CD4-positive, alpha-beta T cell (primary cell): ENCODE data around the gene ZBTB7C. TPM values are rescaled to one million over a fixed set of nuclear protein-coding genes. Genes with fewer than 3 reads are reported as not detected.

Experiments used
- ATAC-seq: fragments of 200-7000 bp; cut with Tn5 transposase; one replicate; pipeline ENCODE4 v1.10.0; 2022; ENCODE audit warnings: mild to moderate bottlenecking; ENCODE audit not compliant: poor library complexity
- CTCF ChIA-PET: fragments of 350-600 bp; sonication (Branson Sonifier 250); formaldehyde crosslinking; loops from one replicate; lab custom pipeline; 2021; ENCODE audit warnings: antibody characterized with exemption, inconsistent platforms; lab: Charles Lee
- POLR2A ChIA-PET: fragments of 350-600 bp; sonication (Branson Sonifier 250); formaldehyde crosslinking; loops from one replicate; lab custom pipeline; 2021; ENCODE audit warnings: antibody characterized with exemption, inconsistent platforms; lab: Charles Lee
- DNase-seq, 14 experiments: peaks; one replicate each; pipeline ENCODE4 v3.0.0-alpha.2; 2013 to 2020; ENCODE audit warnings: mixed read lengths in 2 of 14
- H3K27ac ChIP-seq, 2 donors: one replicate each; pipeline versions ENCODE4 v1.5.1 to v1.7.0; 2013; ENCODE audit warnings: low read length in 2 of 2, low read depth in 1 of 2, mild to moderate bottlenecking in 1 of 2
- H3K27me3 ChIP-seq, 2 experiments: 1 replicate in 1 of 2; 2 replicates in 1 of 2; pipeline versions ENCODE4 v1.6.1 to v1.7.0; 2013; ENCODE audit warnings: low read length in 2 of 2, control low read depth in 1 of 2, mild to moderate bottlenecking in 1 of 2, moderate library complexity in 1 of 2; ENCODE audit not compliant: insufficient read depth in 2 of 2, control insufficient read depth in 1 of 2
- H3K36me3 ChIP-seq: one replicate; pipeline ENCODE4 v1.6.1; 2013; ENCODE audit warnings: low read length, control low read depth; ENCODE audit not compliant: insufficient read depth
- H3K4me1 ChIP-seq: one replicate; pipeline ENCODE4 v1.6.1; 2013; ENCODE audit warnings: low read length, control low read depth; ENCODE audit not compliant: insufficient read depth
- H3K4me3 ChIP-seq: one replicate; pipeline ENCODE4 v1.5.1; 2013; ENCODE audit warnings: mild to moderate bottlenecking, low read length, moderate library complexity
- H3K9me3 ChIP-seq, 2 experiments: 1 replicate in 1 of 2; 2 replicates in 1 of 2; pipeline versions ENCODE4 v1.6.1 to v1.7.0; 2013; ENCODE audit warnings: low read length in 2 of 2, mild to moderate bottlenecking in 2 of 2, control low read depth in 1 of 2, moderate library complexity in 1 of 2; ENCODE audit not compliant: control insufficient read depth in 1 of 2, insufficient read depth in 1 of 2
- H3K27ac Mint-ChIP-seq: one replicate; pipeline ENCODE4 v1.8.0; 2020; ENCODE audit warnings: mixed read lengths
- H3K27me3 Mint-ChIP-seq: one replicate; pipeline ENCODE4 v1.8.0; 2021; ENCODE audit warnings: mixed read lengths
- H3K36me3 Mint-ChIP-seq: one replicate; pipeline ENCODE4 v1.8.0; 2021; ENCODE audit warnings: low read depth, mixed read lengths
- H3K4me1 Mint-ChIP-seq: one replicate; pipeline ENCODE4 v1.8.0; 2021; ENCODE audit warnings: low read depth, mixed read lengths
- H3K4me3 Mint-ChIP-seq: one replicate; pipeline ENCODE4 v1.8.0; 2020; ENCODE audit warnings: mild to moderate bottlenecking, mixed read lengths
- H3K9me3 Mint-ChIP-seq: one replicate; pipeline ENCODE4 v1.8.0; 2020; ENCODE audit warnings: mixed read lengths
- CTCF ChIP-seq: fragments of 200-600 bp; IDR thresholded peaks from one replicate; pipeline ENCODE4 v1.8.0; 2022; ENCODE audit warnings: antibody characterized with exemption, mild to moderate bottlenecking
- intact Hi-C, 2 experiments: fragments of 100-400 bp; cut with DNase I in 1 of 2; cut with micrococcal nuclease in 1 of 2; formaldehyde crosslinking; loops; one replicate each; pipeline versions ENCODE4 v1.15.1 to v1.9.0; 2023 to 2025; cut with DNase I, micrococcal nuclease
- total RNA-seq, 174 experiments: library from RNA in 2 of 174; stranded (reverse) in 2 of 174; gene quantifications; one replicate each; pipeline ENCODE4 v1.2.3 and lab custom pipeline; 2021 to 2026

ZBTB7C gene
- total RNA-seq, 2 experiments from 2014 or later = not detected

DNA sequence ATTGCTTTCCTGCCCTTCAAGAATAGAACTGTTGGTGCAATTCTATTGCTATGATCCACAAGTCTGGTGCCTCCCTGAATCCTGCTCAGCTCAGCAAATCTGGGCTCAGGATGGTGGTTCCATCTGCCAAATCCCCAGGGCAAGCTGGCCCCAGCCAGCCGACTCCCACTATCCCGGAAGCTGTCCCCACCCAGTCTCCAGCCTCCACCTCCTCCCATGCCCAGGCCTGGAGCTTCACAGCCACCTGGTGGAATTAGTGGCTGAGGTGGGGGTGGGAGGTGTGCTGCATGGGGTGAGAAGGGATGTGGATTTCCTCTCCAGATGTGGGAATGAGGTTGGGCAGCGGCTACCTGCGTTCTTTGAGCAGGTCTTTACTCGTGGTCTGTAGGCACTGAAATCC, 359.4 kb downstream of the ZBTB7C start:
- Histone ChIP-seq H3K36me3 (no peaks in the 10 kb centered on the region), H3K27me3 (peaks cover 0 to 14% of the 10 kb centered on the region in 2 experiments), H3K9me3 (peaks cover 0 to 16% of the 10 kb centered on the region in 2 experiments), H3K27ac (no peak overlapping the region), H3K4me1 (no peaks in the 10 kb centered on the region), H3K4me3 (no peak overlapping the region)
- H3K9me3 Mint-ChIP-seq = no peaks in the 10 kb centered on the region
- no peak for DNase-seq
- H3K36me3 Mint-ChIP-seq = no peaks in the 10 kb centered on the region
- intact Hi-C loops = no loop called here
- no peak overlapping the region for H3K4me3 Mint-ChIP-seq
- H3K4me1 Mint-ChIP-seq = no peaks in the 10 kb centered on the region
- no peak overlapping the region for H3K27ac Mint-ChIP-seq
- POLR2A ChIA-PET = no interaction called here
- peaks cover 43% of the 10 kb centered on the region for H3K27me3 Mint-ChIP-seq
- TF ChIP-seq CTCF = no peak
- no peak for ATAC-seq
- CTCF ChIA-PET = no interaction called here

- no peaks in the 10 kb centered on the region for H3K36me3 Mint-ChIP-seq
- no peaks in the 10 kb centered on the region for H3K36me3 ChIP-seq
- ChIA-PET POLR2A (no interaction called here), CTCF (interaction anchor here (0.5 kb wide), 1 partner anchor 237 kb away, joined by 3 read pairs; no protein-coding TSS in a partner anchor)
- ATAC-seq (no peak), DNase-seq (no peak)
- H3K4me1 Mint-ChIP-seq = no peaks in the 10 kb centered on the region
- no peak for TF ChIP-seq CTCF
- no peaks in the 10 kb centered on the region for H3K4me1 ChIP-seq
- H3K27me3 Mint-ChIP-seq = peaks cover 34% of the 10 kb centered on the region
- no peak overlapping the region for H3K4me3 ChIP-seq
- H3K9me3 Mint-ChIP-seq = peaks cover under 1% of the 10 kb centered on the region
- no peak overlapping the region for H3K27ac ChIP-seq
- intact Hi-C loops = no loop called here
- H3K27ac Mint-ChIP-seq = no peak overlapping the region
- H3K27me3 ChIP-seq = peaks cover 0 to 9% of the 10 kb centered on the region in 2 experiments
- no peak overlapping the region for H3K4me3 Mint-ChIP-seq
- peaks cover 0 to 14% of the 10 kb centered on the region in 2 experiments for H3K9me3 ChIP-seq
Measured at GRCh38 chr18:48048251-48048650, 360.9 kb downstream of the ZBTB7C start.

GRCh38 chr18:48046843-48047242, 362.3 kb downstream of the ZBTB7C start:
- H3K27me3 ChIP-seq = peaks cover 0 to 5% of the 10 kb centered on the region in 2 experiments
- no peak overlapping the region for H3K27ac ChIP-seq
- H3K9me3 ChIP-seq = peaks cover 0 to 14% of the 10 kb centered on the region in 2 experiments
- H3K27ac Mint-ChIP-seq = no peak overlapping the region
- no peaks in the 10 kb centered on the region for H3K4me1 Mint-ChIP-seq
- H3K4me3 Mint-ChIP-seq = no peak overlapping the region
- H3K36me3 ChIP-seq = no peaks in the 10 kb centered on the region
- peaks cover 25% of the 10 kb centered on the region for H3K27me3 Mint-ChIP-seq
- intact Hi-C loops = no loop called here
- DNase-seq (no peak), ATAC-seq (no peak)
- TF ChIP-seq CTCF = no peak
- CTCF ChIA-PET = interaction anchor here (0.6 kb wide), 1 partner anchor 1329 kb away, joined by 5 read pairs; no protein-coding TSS in a partner anchor
- POLR2A ChIA-PET = no interaction called here
- H3K4me1 ChIP-seq = no peaks in the 10 kb centered on the region
- no peak overlapping the region for H3K4me3 ChIP-seq
- no peaks in the 10 kb centered on the region for H3K36me3 Mint-ChIP-seq
- H3K9me3 Mint-ChIP-seq = peaks cover 4% of the 10 kb centered on the region
